ENCODE results near the gene MEF2C.

MEF2C gene

DNA sequence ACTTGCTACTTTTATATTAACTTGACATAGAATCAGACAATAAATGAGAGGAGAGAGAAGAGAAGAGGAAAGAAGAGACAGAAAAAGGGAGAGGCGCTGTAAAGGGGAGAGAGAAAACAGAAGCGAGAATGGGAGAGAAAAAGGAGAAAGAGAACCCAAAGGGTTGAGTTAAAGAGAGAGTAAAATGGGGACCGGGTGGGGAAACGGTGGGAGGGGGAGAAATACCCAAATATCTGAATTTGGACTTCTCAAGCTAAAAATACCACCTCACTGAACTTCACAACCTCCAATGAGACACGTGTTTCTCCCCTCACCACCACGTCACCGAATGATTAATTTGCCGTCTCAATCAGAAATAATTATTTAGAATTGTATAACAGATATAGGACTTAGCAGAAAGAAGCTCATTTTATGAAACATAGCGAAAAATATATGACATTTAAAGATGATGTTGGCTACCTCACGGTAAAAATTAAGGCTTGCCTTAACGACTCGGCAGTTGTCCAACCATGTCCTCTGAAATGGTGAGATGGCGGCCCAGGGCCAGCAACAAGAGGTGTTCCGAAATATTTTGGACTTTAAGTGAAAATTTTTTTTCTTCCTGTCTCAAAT is 204.1 kb downstream of the MEF2C start:
- no peaks in the 10 kb centered on the region; the same call in 1 of the 2 replicates for H3K36me3 ChIP-seq (ENCODE audit: control insufficient read depth, low read length)
- no peak overlapping the region for H3K4me2 ChIP-seq (ENCODE audit: low read length)
- peaks cover 46% of the 10 kb centered on the region for H3K4me1 ChIP-seq (ENCODE audit: control insufficient read depth, low read length)
- H3K79me2 ChIP-seq (ENCODE audit: control insufficient read depth, low read length) = peaks cover 29% of the 10 kb centered on the region
- no peaks in the 10 kb centered on the region for H3K27me3 ChIP-seq (ENCODE audit: control insufficient read depth, low read length)
- H3K9me3 ChIP-seq (ENCODE audit: control insufficient read depth, insufficient read depth, low read length) = no peaks in the 10 kb centered on the region
- no peak overlapping the region for H3K4me3 ChIP-seq (ENCODE audit: low read length)
- TF ChIP-seq CTCF (IDR thresholded peaks at IDR 0.05; ENCODE audit: low read depth, low read length, poor library complexity, severe bottlenecking) (no peak), EZH2phosphoT487 (IDR thresholded peaks at IDR 0.05; ENCODE audit: borderline replicate concordance, low read length) (no peak)
- H4K20me1 ChIP-seq (ENCODE audit: control insufficient read depth, insufficient read depth, low read depth, low read length) = no peaks in the 10 kb centered on the region
- H3K9me2 ChIP-seq (replicated peaks; ENCODE audit: control insufficient read depth, low read length) = no peaks in the 10 kb centered on the region
- peaks cover 15% of the 10 kb centered on the region for H3F3A ChIP-seq (ENCODE audit: control insufficient read depth, insufficient read depth)
- no peak overlapping the region for H3K27ac ChIP-seq (ENCODE audit: low read depth, low read length)

- H3K4me2 ChIP-seq (ENCODE audit: low read length) = peak overlapping the region; percentile 71
- H3K79me2 ChIP-seq (ENCODE audit: control insufficient read depth, low read length) = peaks cover 29% of the 10 kb centered on the region
- H3K27me3 ChIP-seq (ENCODE audit: control insufficient read depth, low read length) = no peaks in the 10 kb centered on the region
- no peak for TF ChIP-seq CTCF (IDR thresholded peaks at IDR 0.05; ENCODE audit: low read depth, low read length, poor library complexity, severe bottlenecking)
- no peak for TF ChIP-seq EZH2phosphoT487 (IDR thresholded peaks at IDR 0.05; ENCODE audit: borderline replicate concordance, low read length)
- peaks cover 20% of the 10 kb centered on the region for H3F3A ChIP-seq (ENCODE audit: control insufficient read depth, insufficient read depth)
- H3K9me3 ChIP-seq (ENCODE audit: control insufficient read depth, insufficient read depth, low read length) = no peaks in the 10 kb centered on the region
- no peaks in the 10 kb centered on the region for H4K20me1 ChIP-seq (ENCODE audit: control insufficient read depth, insufficient read depth, low read depth, low read length)
- no peak overlapping the region for H3K27ac ChIP-seq (ENCODE audit: low read depth, low read length)
- no peaks in the 10 kb centered on the region for H3K9me2 ChIP-seq (replicated peaks; ENCODE audit: control insufficient read depth, low read length)
- peak overlapping the region; percentile 80; the same call in 1 of the 2 replicates for H3K4me3 ChIP-seq (ENCODE audit: low read length)
- H3K36me3 ChIP-seq (ENCODE audit: control insufficient read depth, low read length) = no peaks in the 10 kb centered on the region; the same call in 1 of the 2 replicates
- H3K4me1 ChIP-seq (ENCODE audit: control insufficient read depth, low read length) = peaks cover 53% of the 10 kb centered on the region
Observed at GRCh38 chr5:88677943-88678769, 204.8 kb downstream of the MEF2C start.

DNA sequence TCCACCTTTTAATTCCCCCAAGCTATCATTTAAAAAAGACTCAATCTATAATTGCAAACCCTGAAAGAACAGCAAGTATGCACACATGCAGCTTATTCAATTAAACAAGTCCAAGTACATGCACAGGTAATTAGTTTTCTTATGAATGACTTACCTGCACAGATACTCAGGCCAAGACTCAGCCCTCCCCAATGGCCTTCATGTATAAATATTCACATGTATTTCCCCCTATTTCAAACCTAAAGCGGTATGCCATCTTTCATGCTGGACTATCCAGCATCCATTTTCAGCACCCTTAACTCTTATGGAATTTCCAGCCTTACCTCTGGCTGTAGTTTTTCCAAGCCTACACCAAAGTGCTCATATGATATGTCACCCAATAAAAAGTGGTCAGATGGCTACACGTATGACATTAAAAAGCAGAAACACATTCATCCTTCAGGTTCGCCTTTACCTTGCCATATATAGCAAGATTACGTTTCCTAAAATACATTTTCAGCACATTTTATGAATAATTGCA is 205.5 kb downstream of the MEF2C start:
- Histone ChIP-seq H3K36me3 (ENCODE audit: control insufficient read depth, low read length) (no peaks in the 10 kb centered on the region; the same call in 1 of the 2 replicates), H4K20me1 (ENCODE audit: control insufficient read depth, insufficient read depth, low read depth, low read length) (no peaks in the 10 kb centered on the region), H3K4me2 (ENCODE audit: low read length) (peak overlapping the region; percentile 71), H3F3A (ENCODE audit: control insufficient read depth, insufficient read depth) (peaks cover 20% of the 10 kb centered on the region), H3K9me3 (ENCODE audit: control insufficient read depth, insufficient read depth, low read length) (no peaks in the 10 kb centered on the region), H3K9me2 (replicated peaks; ENCODE audit: control insufficient read depth, low read length) (no peaks in the 10 kb centered on the region), H3K27ac (ENCODE audit: low read depth, low read length) (0 out of 2 replicates have a peak overlapping the region, but pooled peaks have one; percentile 93), H3K79me2 (ENCODE audit: control insufficient read depth, low read length) (peaks cover 29% of the 10 kb centered on the region), H3K4me3 (ENCODE audit: low read length) (peak overlapping the region; percentile 80), H3K4me1 (ENCODE audit: control insufficient read depth, low read length) (peaks cover 53% of the 10 kb centered on the region), H3K27me3 (ENCODE audit: control insufficient read depth, low read length) (no peaks in the 10 kb centered on the region)
- no peak for TF ChIP-seq EZH2phosphoT487 (IDR thresholded peaks at IDR 0.05; ENCODE audit: borderline replicate concordance, low read length)
- no peak for TF ChIP-seq CTCF (IDR thresholded peaks at IDR 0.05; ENCODE audit: low read depth, low read length, poor library complexity, severe bottlenecking)

Data from DOHH2 (cell line).